GM12891 (cell line): Measurements from ENCODE around the gene ETV6.

Source experiments
- POLR2A ChIP-seq: IDR thresholded peaks from 2 replicates; pipeline ENCODE4 v1.6.1; 2011; ENCODE audit warnings: low read depth, low read length, control low read depth
- POLR2AphosphoS5 ChIP-seq: IDR thresholded peaks from 2 replicates; pipeline ENCODE4 v1.6.1; 2011; ENCODE audit warnings: low read depth, low read length, control low read depth
- SPI1 ChIP-seq: IDR thresholded peaks from 2 replicates; pipeline ENCODE4 v1.6.1; 2011; ENCODE audit warnings: low read depth, low read length, control low read depth
- TAF1 ChIP-seq: IDR thresholded peaks from 2 replicates; pipeline ENCODE4 v1.6.1; 2011; ENCODE audit warnings: low read depth, low read length, control low read depth

- TF ChIP-seq POLR2A = no peak
- TF ChIP-seq TAF1 = no peak
- TF ChIP-seq POLR2AphosphoS5 = no peak
- TF ChIP-seq SPI1 = no peak
Measured at GRCh38 chr12:11677093-11677492, 27.6 kb downstream of the ETV6 start.
